GM23338 (cell line): ENCODE measurements around the gene MDM2. TPM values are rescaled to one million over a fixed set of nuclear protein-coding genes. Genes with fewer than 3 reads are reported as not detected.

Source experiments
- JUNB ChIP-seq: IDR thresholded peaks from one replicate; pipeline ENCODE4 v1.6.1; 2016; ENCODE audit warnings: antibody characterized with exemption; ENCODE audit not compliant: unreplicated experiment
- polyA plus RNA-seq: library from polyadenylated mRNA; unstranded; fragments of >200 nt; fragmentation: Nextera tagmentation; extraction: Ambion mirVana; gene quantifications from 2 replicates; pipeline ENCODE4 v1.2.1, GENCODE V29; 2016
- total RNA-seq: library from RNA; depleted of rRNA; stranded (reverse); fragments of >200 nt; shearing (Covaris generic); gene quantifications from 2 replicates; pipeline ENCODE4 v1.2.3, GENCODE V29; 2014; rRNA removed
- TF ChIP-seq, protein P1 (sequence below): IDR thresholded peaks from one replicate; pipeline ENCODE4 v1.6.1; 2018; ENCODE audit warnings: antibody characterized with exemption; ENCODE audit not compliant: unreplicated experiment
- TF ChIP-seq, protein P2 (sequence below): IDR thresholded peaks from 2 replicates; pipeline ENCODE4 v1.6.1; 2016; ENCODE audit warnings: antibody characterized with exemption

The MDM2 gene
- total and polyA plus RNA-seq, 2 experiments from 2014 or later = 105 to 136 TPM

GRCh38 chr12:68900241-68900640 lies 92.3 kb downstream of the MDM2 start (continued):
- TF ChIP-seq, protein P1, sequence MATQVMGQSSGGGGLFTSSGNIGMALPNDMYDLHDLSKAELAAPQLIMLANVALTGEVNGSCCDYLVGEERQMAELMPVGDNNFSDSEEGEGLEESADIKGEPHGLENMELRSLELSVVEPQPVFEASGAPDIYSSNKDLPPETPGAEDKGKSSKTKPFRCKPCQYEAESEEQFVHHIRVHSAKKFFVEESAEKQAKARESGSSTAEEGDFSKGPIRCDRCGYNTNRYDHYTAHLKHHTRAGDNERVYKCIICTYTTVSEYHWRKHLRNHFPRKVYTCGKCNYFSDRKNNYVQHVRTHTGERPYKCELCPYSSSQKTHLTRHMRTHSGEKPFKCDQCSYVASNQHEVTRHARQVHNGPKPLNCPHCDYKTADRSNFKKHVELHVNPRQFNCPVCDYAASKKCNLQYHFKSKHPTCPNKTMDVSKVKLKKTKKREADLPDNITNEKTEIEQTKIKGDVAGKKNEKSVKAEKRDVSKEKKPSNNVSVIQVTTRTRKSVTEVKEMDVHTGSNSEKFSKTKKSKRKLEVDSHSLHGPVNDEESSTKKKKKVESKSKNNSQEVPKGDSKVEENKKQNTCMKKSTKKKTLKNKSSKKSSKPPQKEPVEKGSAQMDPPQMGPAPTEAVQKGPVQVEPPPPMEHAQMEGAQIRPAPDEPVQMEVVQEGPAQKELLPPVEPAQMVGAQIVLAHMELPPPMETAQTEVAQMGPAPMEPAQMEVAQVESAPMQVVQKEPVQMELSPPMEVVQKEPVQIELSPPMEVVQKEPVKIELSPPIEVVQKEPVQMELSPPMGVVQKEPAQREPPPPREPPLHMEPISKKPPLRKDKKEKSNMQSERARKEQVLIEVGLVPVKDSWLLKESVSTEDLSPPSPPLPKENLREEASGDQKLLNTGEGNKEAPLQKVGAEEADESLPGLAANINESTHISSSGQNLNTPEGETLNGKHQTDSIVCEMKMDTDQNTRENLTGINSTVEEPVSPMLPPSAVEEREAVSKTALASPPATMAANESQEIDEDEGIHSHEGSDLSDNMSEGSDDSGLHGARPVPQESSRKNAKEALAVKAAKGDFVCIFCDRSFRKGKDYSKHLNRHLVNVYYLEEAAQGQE = no peak
- TF ChIP-seq, protein P2, sequence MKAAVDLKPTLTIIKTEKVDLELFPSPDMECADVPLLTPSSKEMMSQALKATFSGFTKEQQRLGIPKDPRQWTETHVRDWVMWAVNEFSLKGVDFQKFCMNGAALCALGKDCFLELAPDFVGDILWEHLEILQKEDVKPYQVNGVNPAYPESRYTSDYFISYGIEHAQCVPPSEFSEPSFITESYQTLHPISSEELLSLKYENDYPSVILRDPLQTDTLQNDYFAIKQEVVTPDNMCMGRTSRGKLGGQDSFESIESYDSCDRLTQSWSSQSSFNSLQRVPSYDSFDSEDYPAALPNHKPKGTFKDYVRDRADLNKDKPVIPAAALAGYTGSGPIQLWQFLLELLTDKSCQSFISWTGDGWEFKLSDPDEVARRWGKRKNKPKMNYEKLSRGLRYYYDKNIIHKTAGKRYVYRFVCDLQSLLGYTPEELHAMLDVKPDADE = no peak
- no peak for TF ChIP-seq JUNB

Other genes with a start within 250 kb of the MDM2 start
- 122 and 128 TPM in 2 replicates for gene RAP1B, start 197.3 kb upstream of the MDM2 start, total RNA-seq
- 76.0 and 90.6 TPM in 2 replicates for gene RAP1B, start 197.3 kb upstream of the MDM2 start, polyA plus RNA-seq
- 124 and 152 TPM in 2 replicates for gene NUP107, start 121.2 kb upstream of the MDM2 start, total RNA-seq
- 94.2 and 123 TPM in 2 replicates for gene NUP107, start 121.2 kb upstream of the MDM2 start, polyA plus RNA-seq
- gene SLC35E3, start 62.0 kb upstream of the MDM2 start, total RNA-seq = 1.5 and 5.5 TPM in 2 replicates
- 11.4 and 13.8 TPM in 2 replicates for gene SLC35E3, start 62.0 kb upstream of the MDM2 start, polyA plus RNA-seq
- 0.16 and 5.8 TPM in 2 replicates for gene CPM, start 125.0 kb downstream of the MDM2 start, total RNA-seq
- 0.37 and 0.49 TPM in 2 replicates for gene CPM, start 125.0 kb downstream of the MDM2 start, polyA plus RNA-seq